Memory B cell (primary cell): Measurements from ENCODE around the gene CD52.
"Not testable (repeated sequence)": the region's sequence is repeated elsewhere in the genome, so short reads cannot be mapped to it uniquely, and the experiment has no call there.

Source experiments
- ATAC-seq: fragments of 150-1000 bp; cut with Tn5 transposase; 2 replicates; pipeline ENCODE4 v1.10.0; 2021; ENCODE audit warnings: low read depth, mild to moderate bottlenecking, moderate library complexity
- DNase-seq, 2 donors: peaks; one replicate each; pipeline ENCODE4 v3.0.0; 2022; ENCODE audit warnings: low spot score in 2 of 2
- H3K27ac Mint-ChIP-seq: one replicate; pipeline ENCODE4 v1.8.0; 2022; ENCODE audit warnings: mild to moderate bottlenecking, moderate library complexity, mixed read lengths
- H3K27me3 Mint-ChIP-seq: one replicate; pipeline ENCODE4 v1.8.0; 2022; ENCODE audit warnings: mixed read lengths
- H3K36me3 Mint-ChIP-seq: one replicate; pipeline ENCODE4 v1.8.0; 2022; ENCODE audit warnings: mild to moderate bottlenecking, mixed read lengths
- H3K4me1 Mint-ChIP-seq: one replicate; pipeline ENCODE4 v1.8.0; 2022; ENCODE audit warnings: mixed read lengths
- H3K4me3 Mint-ChIP-seq: one replicate; pipeline ENCODE4 v1.8.0; 2022; ENCODE audit warnings: mild to moderate bottlenecking, moderate library complexity, mixed read lengths
- H3K9me3 Mint-ChIP-seq: one replicate; pipeline ENCODE4 v1.8.0; 2022; ENCODE audit warnings: mixed read lengths

The CD52 gene

DNA sequence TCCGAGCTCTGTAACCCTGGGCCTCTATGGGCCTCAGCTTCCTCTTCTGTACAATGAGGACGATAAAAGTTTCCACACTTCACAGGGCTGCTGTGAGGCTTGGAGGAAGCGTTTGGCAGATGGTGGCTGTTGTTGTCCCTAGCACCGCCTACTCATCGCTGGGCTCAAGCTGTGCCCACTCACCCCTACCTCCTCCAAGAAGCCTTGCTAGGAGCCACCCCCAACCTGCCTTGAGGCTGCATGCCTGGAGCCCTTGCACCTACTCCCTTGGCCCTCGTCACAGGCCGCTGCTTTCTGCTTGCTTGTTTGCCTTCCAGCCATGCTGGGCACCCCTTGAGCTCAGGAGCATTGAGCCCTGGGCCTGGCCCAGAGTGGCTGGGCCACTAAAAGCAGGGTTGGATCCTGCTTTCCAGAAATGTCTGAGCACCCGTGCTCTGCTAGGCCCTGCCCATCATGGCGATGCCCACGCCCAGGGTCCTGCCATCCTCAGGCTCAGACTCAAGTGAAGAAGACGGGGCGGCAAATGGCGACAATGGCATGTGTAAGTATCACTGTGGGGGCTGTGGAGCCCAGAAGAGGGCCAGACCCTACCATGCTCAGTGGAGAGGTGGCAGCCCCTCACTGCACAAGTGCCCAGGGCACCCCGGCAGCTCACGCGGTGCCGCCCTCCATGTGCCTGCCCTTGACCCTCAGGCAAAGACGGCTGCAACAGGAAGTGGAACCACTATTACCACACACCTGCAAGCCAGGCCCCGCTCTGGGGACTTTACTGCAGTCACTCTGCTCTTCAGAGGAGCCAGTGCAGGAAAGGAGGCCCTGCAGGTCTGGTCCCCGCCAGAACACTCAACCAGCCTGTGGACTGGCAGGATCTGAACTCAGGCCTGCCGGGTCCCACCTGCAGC is 28.3 kb upstream of the CD52 start:
- peak overlapping the region; percentile 96 for H3K27ac Mint-ChIP-seq

DNA sequence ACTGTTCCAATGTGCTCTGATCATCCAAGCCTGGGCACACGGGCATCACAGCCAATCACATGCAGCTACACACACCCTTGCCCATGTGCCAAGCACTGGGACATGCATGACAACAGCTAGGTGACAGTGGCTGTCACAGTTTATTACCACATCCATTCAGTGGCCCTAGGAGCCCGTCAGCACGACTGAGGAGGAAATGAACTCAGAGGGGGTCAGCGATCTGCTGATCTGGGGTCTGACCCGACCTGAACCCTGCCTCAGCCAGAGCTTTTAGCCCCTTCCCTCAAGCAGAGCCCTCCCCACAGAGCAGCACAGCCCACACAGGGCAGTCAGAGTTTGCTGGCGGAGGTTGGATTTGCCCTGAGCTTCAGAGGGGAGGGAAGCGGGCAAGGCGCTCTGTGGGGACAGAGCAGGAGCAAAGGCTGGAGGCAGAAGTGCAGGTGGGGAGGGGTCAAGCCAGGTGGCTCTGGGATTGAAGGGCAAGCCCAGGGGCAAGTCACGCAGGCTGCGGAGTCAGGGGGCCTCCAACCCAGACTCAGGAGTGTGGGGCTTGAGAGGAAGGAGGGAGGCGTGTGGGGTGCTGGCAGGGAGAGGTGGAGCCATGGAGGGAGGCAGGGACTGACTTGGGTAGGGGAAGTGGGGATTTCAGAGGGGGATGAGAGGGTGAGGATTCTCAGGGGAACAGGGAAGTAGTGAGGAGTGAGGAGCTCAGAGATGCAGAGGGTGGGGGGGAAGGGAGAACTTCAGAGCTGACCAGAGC is 27.5 kb upstream of the CD52 start:
- peak overlapping the region; percentile 96 for H3K27ac Mint-ChIP-seq
- H3K4me1 Mint-ChIP-seq, result peaks cover 71% of the 10 kb centered on the region
- DNase-seq (no peak), ATAC-seq (peak; percentile 1)
- H3K4me3 Mint-ChIP-seq, result peak overlapping the region; percentile 66
- no peaks in the 10 kb centered on the region for H3K27me3 Mint-ChIP-seq
- H3K9me3 Mint-ChIP-seq, result no peaks in the 10 kb centered on the region
- H3K36me3 Mint-ChIP-seq, result peaks cover under 1% of the 10 kb centered on the region

More for the DNA sequence above, 28.3 kb upstream of the CD52 start:
- Mint-ChIP-seq H3K4me1 (peaks cover 76% of the 10 kb centered on the region), H3K36me3 (no peaks in the 10 kb centered on the region), H3K4me3 (peak overlapping the region; percentile 70), H3K9me3 (no peaks in the 10 kb centered on the region), H3K27me3 (no peaks in the 10 kb centered on the region)
- peak; percentile 58 for ATAC-seq
- DNase-seq, result peak; percentile 60 to 66

DNA sequence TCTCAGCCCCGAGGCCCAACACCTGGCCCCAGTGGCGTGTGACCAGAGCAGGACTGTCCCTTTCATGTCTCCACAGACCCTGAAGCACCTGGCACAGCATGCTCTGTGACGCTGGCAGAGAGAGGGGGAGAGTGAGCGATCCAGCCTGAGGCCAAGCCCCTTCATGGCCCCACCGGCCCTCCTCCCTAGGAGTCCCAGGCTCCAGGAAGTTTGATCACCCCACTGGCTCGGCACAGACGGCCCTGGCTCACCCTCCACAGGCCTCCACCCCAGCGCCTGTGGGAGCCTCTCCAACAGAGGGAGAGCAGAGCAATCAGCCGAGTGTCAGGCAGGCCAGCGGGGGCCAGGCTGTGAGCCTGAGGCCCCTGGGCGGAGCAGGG is 26.9 kb upstream of the CD52 start:
- Mint-ChIP-seq H3K27me3 (no peaks in the 10 kb centered on the region), H3K4me3 (peak overlapping the region; percentile 66), H3K36me3 (peaks cover 3% of the 10 kb centered on the region), H3K27ac (peak overlapping the region; percentile 96), H3K4me1 (peaks cover 71% of the 10 kb centered on the region), H3K9me3 (no peaks in the 10 kb centered on the region)
- ATAC-seq, result no peak
- DNase-seq, result no peak

DNA sequence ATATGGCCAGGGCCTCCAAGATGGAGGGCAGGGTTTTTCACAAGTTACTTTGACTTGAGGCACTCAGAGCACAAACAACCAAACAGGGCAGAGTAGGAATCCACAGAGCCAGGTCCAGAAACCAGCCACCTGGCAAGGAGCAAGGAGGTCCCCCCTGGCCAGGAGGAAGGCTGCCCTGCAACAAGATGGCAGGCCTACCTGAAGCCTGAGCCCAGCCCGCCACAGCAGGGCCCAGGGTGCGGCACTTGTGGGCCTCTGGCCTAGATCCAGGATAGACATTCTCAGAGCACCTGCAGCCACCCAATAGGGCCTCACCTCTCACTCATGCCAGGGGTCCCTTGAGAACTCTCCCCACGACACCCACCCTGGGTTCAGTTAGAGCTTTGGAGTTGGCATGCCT is 26.3 kb upstream of the CD52 start:
- Mint-ChIP-seq H3K36me3 (peaks cover 5% of the 10 kb centered on the region), H3K27ac (peak overlapping the region; percentile 96), H3K4me1 (peaks cover 70% of the 10 kb centered on the region), H3K4me3 (peak overlapping the region; percentile 49), H3K9me3 (no peaks in the 10 kb centered on the region), H3K27me3 (no peaks in the 10 kb centered on the region)
- no peak for ATAC-seq
- DNase-seq, result no peak

DNA sequence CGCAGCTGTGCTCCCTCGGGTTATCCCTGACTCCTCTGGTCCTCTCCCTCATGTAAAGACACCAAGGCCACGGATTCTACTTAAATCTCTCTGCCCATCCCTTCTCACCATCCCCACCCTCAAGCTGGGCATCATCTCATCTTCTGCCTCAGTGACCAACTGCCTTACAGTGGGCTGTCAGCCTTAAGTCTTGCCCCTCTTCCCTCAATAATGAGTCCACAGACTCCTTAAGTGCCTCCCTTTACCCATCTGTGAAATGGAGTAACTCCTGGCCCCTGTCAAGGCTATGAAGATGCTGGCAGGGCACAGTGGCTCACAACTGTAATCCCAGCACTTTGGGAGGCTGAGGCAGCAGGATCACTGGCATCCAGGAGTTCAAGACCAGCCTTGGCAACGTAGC is 25.8 kb upstream of the CD52 start:
- ATAC-seq (no peak), DNase-seq (no peak)
- Mint-ChIP-seq H3K27me3 (no peaks in the 10 kb centered on the region), H3K27ac (peak overlapping the region; percentile 96), H3K4me3 (peak overlapping the region; percentile 49), H3K4me1 (peaks cover 68% of the 10 kb centered on the region), H3K36me3 (peaks cover 5% of the 10 kb centered on the region), H3K9me3 (no peaks in the 10 kb centered on the region)

DNA sequence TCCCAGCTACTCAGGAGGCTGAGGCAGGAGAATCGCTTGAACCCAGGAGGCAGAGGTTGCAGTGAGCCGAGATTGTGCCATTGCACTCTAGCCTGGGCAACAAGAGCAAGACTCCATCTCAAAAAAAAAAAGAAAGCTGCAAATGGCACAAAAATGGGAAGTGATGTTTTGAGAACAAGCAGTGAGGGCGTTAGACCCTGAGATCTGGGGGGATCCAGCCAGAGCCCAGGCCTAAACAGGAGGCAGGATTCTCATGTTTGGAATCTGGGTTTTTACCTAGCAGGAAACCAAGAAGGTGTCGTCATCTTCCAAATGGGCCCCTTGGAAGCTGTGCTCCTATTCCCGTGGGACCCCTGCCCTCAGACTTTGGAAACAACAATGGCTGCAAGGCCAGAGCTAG is 25.0 kb upstream of the CD52 start:
- ATAC-seq, H3K36me3 Mint-ChIP-seq, H3K9me3 Mint-ChIP-seq, H3K27me3 Mint-ChIP-seq, DNase-seq: not testable (repeated sequence)
- Mint-ChIP-seq H3K4me3 (peak overlapping the region; percentile 14), H3K4me1 (peaks cover 61% of the 10 kb centered on the region), H3K27ac (peak overlapping the region; percentile 96)

DNA sequence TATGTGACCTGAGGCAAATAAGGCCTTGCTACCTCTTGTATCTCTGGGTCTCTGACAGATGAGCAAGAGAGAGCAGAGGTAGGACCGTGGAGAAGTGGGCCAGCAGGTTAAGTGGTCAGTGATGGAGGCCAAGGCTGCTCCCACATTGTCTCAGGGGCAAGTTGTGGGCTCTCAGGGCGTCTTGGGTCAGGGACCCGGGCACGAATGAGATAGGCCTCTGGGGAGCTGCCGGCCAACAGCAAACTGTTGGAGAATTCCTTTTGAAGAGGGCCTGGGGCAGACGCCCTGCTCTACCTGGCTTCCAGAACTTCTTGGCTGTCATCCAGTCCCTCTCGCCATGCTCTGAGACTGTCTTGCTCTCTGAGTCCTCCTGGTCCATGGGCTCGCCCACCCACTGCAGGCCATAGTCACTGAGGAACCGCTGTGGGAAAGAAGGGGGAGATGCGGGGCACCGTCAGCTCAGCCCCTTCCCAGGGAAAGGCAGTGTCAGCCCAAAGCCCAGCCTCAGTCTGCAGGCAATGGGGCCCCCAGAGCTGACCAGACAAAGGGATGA is 23.8 kb upstream of the CD52 start:
- H3K4me1 Mint-ChIP-seq, result peaks cover 51% of the 10 kb centered on the region
- no peak overlapping the region for H3K4me3 Mint-ChIP-seq
- ATAC-seq (no peak), DNase-seq (no peak)
- H3K9me3 Mint-ChIP-seq, result no peaks in the 10 kb centered on the region
- no peak overlapping the region for H3K27ac Mint-ChIP-seq
- peaks cover 5% of the 10 kb centered on the region for H3K36me3 Mint-ChIP-seq
- H3K27me3 Mint-ChIP-seq, result no peaks in the 10 kb centered on the region

DNA sequence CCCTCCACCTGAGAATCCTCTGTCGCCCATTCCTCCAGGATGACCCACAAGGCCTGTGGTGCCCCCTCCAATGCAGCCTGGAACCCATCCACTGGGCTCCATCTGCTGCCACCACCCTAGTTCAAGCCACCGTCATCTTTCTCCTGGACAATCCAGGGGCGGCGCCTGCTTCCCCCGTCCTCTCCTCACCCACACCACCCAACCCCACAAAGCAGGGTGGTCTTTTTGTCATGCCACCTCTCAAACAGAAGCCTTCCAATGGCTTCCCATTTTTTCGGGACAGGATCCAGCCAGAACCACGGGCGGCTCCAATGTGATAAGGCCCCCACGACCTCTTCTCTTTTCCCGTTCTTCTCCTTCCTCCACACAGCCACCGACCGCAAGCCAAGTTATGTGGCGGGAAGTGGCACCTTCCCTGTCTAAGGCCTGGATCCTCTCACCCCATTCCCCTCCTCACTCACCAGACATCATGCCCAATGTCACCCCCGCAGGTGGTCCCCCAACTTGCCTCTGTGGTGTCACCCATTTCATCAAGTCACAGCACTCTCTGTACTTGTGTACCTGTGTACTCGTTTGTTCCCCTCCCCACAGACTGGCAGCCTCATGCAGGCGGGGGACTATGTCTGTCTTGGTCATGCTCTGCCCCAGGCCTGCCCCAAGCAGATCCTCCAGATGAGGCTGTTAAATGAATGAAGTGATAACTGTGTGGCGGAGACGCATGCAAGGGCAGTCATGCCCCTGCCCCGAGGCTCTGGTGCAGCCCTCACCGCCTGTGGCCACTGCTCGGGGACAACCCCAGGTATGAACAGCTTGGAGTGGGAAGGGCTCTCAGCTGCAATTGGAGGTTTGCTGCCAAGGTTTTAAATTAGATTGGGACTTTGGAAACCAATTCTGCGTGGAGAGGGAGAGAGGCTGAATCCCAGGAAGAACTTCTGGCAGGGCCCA is 22.3 kb upstream of the CD52 start:
- DNase-seq (no peak), ATAC-seq (no peak)
- peak overlapping the region; percentile 86 for H3K27ac Mint-ChIP-seq
- H3K4me3 Mint-ChIP-seq, result no peak overlapping the region
- no peaks in the 10 kb centered on the region for H3K9me3 Mint-ChIP-seq
- no peaks in the 10 kb centered on the region for H3K27me3 Mint-ChIP-seq
- peaks cover 41% of the 10 kb centered on the region for H3K4me1 Mint-ChIP-seq
- H3K36me3 Mint-ChIP-seq, result peaks cover 5% of the 10 kb centered on the region

DNA sequence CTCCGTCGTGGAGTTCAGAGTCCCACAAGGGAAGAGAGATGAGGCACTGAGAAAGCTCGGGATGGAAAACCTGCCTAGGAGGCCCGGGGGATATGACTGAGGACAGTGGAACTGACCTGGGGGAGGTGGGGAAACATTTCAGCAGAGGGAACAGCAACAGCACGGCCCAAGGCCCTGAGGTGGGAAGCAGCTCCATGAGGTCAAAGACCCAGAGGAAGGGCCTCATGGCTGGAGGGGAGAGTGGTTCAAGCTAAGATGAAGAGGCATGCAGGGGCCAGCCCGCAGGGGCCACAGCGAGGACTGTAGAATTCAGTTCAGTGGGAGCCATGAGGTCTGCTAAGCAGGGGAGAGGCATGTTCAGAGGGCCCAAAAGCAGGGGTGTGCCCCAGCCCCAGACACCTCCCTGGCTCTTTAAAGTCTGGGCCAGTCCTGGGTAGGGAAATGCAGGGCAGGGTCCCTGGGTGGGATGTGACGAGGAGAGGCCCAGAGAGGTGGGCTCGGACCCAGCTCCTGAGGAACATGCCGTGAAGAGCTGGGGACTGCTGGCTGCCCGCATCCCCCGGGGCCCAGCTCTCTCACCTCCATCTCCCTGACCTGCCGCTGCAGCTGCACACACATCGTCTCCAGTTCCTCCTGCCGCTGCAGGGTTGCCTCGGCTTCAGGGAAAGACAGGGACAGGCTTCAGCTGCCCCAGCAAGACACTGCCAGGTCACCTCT is 21.3 kb upstream of the CD52 start:
- H3K27ac Mint-ChIP-seq, result no peak overlapping the region
- no peak overlapping the region for H3K4me3 Mint-ChIP-seq
- DNase-seq (no peak), ATAC-seq (no peak)
- peaks cover 38% of the 10 kb centered on the region for H3K4me1 Mint-ChIP-seq
- no peaks in the 10 kb centered on the region for H3K9me3 Mint-ChIP-seq
- H3K36me3 Mint-ChIP-seq, result peaks cover 5% of the 10 kb centered on the region
- no peaks in the 10 kb centered on the region for H3K27me3 Mint-ChIP-seq

DNA sequence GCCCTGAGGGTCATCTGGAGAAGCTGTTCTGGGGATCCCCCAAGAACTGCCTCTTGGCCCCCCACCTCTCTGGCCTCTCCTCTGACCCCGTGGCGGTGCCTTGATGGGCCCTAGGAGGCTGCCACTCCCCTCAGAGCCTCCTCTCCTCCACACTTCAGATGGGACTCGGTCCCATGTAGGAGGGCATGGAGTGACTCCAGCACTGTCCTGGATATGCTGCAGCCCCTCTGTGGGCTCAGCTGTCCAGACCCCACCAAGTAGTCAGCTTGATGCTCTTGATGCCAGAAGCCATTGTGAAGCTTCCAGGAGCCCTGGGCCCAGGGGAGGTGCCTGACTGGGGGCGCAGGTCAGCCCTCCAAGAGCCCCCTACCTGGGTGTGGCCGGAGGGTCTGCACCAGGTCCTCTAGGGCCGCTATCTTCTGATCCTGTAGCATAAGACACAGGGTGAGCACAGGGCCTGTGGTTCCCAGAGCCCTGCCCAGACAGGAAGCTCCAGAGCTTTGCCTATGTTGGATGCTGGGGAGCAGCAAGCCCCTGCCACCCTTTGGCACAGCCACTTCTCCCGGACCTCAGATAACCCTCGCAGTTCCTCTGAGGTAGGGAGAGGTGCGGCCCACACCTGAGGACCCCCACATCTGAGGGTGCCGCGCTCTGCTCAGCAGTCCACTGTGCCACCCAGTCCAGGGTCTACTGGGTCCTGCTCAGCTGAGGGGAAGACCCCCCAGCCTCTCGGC is 20.5 kb upstream of the CD52 start:
- Mint-ChIP-seq H3K36me3 (peaks cover 5% of the 10 kb centered on the region), H3K4me3 (no peak overlapping the region), H3K9me3 (no peaks in the 10 kb centered on the region), H3K27ac (no peak overlapping the region), H3K4me1 (peaks cover 31% of the 10 kb centered on the region), H3K27me3 (no peaks in the 10 kb centered on the region)
- DNase-seq (no peak), ATAC-seq (no peak)

DNA sequence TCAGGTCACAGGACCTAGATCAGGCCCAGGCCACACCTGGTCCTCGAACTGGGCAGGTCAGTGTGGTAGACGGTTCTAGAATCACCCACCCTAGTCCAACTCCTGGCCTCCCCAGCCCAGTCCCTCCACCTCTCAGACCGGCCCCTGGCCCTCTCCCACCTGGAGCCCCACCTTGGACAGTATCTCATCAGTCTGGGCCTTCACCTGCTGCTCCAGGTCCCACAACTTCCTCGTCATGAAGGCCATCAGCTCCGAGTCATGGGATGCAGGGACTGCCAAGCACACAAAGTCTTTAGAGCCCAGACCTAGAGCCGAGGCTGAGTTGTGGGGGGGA is 20.0 kb upstream of the CD52 start:
- Mint-ChIP-seq H3K9me3 (no peaks in the 10 kb centered on the region), H3K27me3 (no peaks in the 10 kb centered on the region), H3K27ac (no peak overlapping the region), H3K4me1 (peaks cover 28% of the 10 kb centered on the region), H3K36me3 (peaks cover 5% of the 10 kb centered on the region), H3K4me3 (no peak overlapping the region)
- no peak for ATAC-seq
- no peak for DNase-seq

DNA sequence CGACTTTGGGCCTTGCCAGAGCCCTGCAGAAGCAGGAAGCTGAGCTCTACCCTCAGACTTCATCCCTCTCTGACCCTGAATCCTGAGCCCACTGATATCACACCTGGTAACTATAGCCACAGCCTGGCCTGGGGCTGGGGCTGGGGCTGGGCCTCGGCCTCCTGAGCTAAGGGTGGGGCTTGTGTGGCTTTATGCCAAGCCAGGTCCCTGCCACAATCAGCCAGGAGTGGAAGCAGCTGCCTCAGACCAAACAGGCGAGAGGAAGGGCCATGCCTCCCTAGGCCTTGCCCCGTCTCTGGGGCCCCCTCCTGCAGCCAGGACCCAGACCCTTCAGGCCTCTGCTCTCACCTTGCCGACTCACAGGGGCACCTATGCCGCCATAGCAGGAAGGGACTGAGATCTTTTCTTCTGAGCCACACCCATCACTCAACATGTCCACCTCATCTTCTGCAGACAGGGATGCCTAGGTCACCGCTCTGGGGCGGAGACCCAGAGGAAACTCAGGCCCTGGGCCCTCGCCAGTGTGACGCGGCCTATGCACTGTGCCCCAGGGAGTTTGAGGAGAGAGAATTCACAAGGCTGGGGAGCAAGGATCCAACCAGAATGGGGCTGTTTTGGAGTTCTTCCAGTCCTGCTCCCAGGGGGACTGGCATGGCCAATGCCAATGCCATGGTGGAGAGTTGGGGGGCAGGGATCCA is 17.0 kb upstream of the CD52 start:
- Mint-ChIP-seq H3K4me1 (peaks cover 21% of the 10 kb centered on the region), H3K9me3 (no peaks in the 10 kb centered on the region), H3K4me3 (no peak overlapping the region), H3K27me3 (no peaks in the 10 kb centered on the region), H3K36me3 (peaks cover 2% of the 10 kb centered on the region), H3K27ac (no peak overlapping the region)
- DNase-seq (no peak), ATAC-seq (no peak)
